GM23338 (cell line): ENCODE data around the gene NANS. TPM values are rescaled to one million over a fixed set of nuclear protein-coding genes. Genes with fewer than 3 reads are reported as not detected.

ENCODE experiments used
- ATAC-seq: fragments of 200-7000 bp; cut with Tn5 transposase; 3 replicates; pipeline ENCODE4 v1.9.1; 2020
- DNase-seq: peaks from one replicate; pipeline ENCODE4 v3.0.0-alpha.2; 2015; ENCODE audit warnings: low spot score
- H2AFZ ChIP-seq: fragments of 200-600 bp; sonication (generic); 2 replicates; pipeline ENCODE4 v1.8.0; 2016; ENCODE audit warnings: antibody characterized with exemption, mild to moderate bottlenecking, moderate library complexity
- H3F3A ChIP-seq: fragments of 200-600 bp; sonication (generic); replicated peaks from 2 replicates; pipeline ENCODE4 v1.8.0; 2017; ENCODE audit warnings: antibody characterized with exemption, mixed run types, low read depth
- H3K27ac ChIP-seq: fragments of 200-600 bp; sonication (generic); 2 replicates; pipeline ENCODE4 v1.6.1; 2016; ENCODE audit warnings: low read depth
- H3K27me3 ChIP-seq: fragments of 200-600 bp; sonication (generic); 2 replicates; pipeline ENCODE4 v1.8.0; 2016; ENCODE audit warnings: mild to moderate bottlenecking, mixed run types, moderate library complexity; ENCODE audit not compliant: insufficient read depth
- H3K36me3 ChIP-seq: fragments of 200-600 bp; sonication (generic); 2 replicates; pipeline ENCODE4 v1.8.0; 2016; ENCODE audit warnings: mild to moderate bottlenecking; ENCODE audit not compliant: insufficient read depth
- H3K4me1 ChIP-seq: fragments of 200-600 bp; sonication (generic); 2 replicates; pipeline ENCODE4 v1.8.0; 2016; ENCODE audit warnings: mild to moderate bottlenecking, moderate library complexity; ENCODE audit not compliant: insufficient read depth
- H3K4me2 ChIP-seq: fragments of 200-600 bp; sonication (generic); 2 replicates; pipeline ENCODE4 v1.7.1; 2017; ENCODE audit warnings: mixed run types
- H3K4me3 ChIP-seq: fragments of 200-600 bp; sonication (generic); 2 replicates; pipeline ENCODE4 v1.6.1; 2016; ENCODE audit warnings: mixed run types
- H3K79me2 ChIP-seq: fragments of 200-600 bp; sonication (generic); replicated peaks from 2 replicates; pipeline ENCODE4 v1.8.0; 2017; ENCODE audit warnings: mild to moderate bottlenecking; ENCODE audit not compliant: insufficient read depth
- H3K9me2 ChIP-seq: fragments of 200-600 bp; sonication (generic); 2 replicates; pipeline ENCODE4 v1.8.0; 2017; ENCODE audit not compliant: insufficient read depth
- H4K20me1 ChIP-seq: fragments of 200-600 bp; sonication (generic); replicated peaks from 2 replicates; pipeline ENCODE4 v1.8.0; 2017; ENCODE audit warnings: mild to moderate bottlenecking; ENCODE audit not compliant: insufficient read depth
- H3K27ac Mint-ChIP-seq: 2 replicates; pipeline ENCODE4 v1.8.0; 2020; ENCODE audit warnings: inconsistent platforms, mild to moderate bottlenecking, moderate library complexity, mixed read lengths
- H3K27me3 Mint-ChIP-seq: 3 replicates; pipeline ENCODE4 v1.8.0; 2022; ENCODE audit warnings: low read depth, mild to moderate bottlenecking, moderate library complexity, mixed read lengths, inconsistent platforms; ENCODE audit not compliant: insufficient read depth, poor library complexity
- H3K36me3 Mint-ChIP-seq: 3 replicates; pipeline ENCODE4 v1.8.0; 2021; ENCODE audit warnings: low read depth, mild to moderate bottlenecking, inconsistent platforms, moderate library complexity, mixed read lengths
- H3K4me1 Mint-ChIP-seq: 3 replicates; pipeline ENCODE4 v1.8.0; 2020; ENCODE audit warnings: mild to moderate bottlenecking, inconsistent platforms, mixed read lengths
- H3K4me3 Mint-ChIP-seq: 3 replicates; pipeline ENCODE4 v1.8.0; 2021; ENCODE audit warnings: moderate library complexity, mild to moderate bottlenecking, inconsistent platforms, mixed read lengths
- H3K9me3 Mint-ChIP-seq: 3 replicates; pipeline ENCODE4 v1.8.0; 2020; ENCODE audit warnings: moderate library complexity, mild to moderate bottlenecking, inconsistent platforms, mixed read lengths
- ETS1 ChIP-seq: IDR thresholded peaks from 2 replicates; pipeline ENCODE4 v1.6.1; 2016; ENCODE audit warnings: antibody characterized with exemption
- EZH2 ChIP-seq: fragments of 200-600 bp; sonication (generic); IDR thresholded peaks from one replicate; pipeline ENCODE4 v1.8.0; 2017; ENCODE audit warnings: antibody characterized with exemption, mild to moderate bottlenecking, low read depth; ENCODE audit not compliant: unreplicated experiment
- EZH2phosphoT487 ChIP-seq: fragments of 200-600 bp; sonication (generic); IDR thresholded peaks from one replicate; pipeline ENCODE4 v1.8.1; 2018; ENCODE audit warnings: antibody characterized with exemption; ENCODE audit not compliant: unreplicated experiment
- JUNB ChIP-seq: IDR thresholded peaks from one replicate; pipeline ENCODE4 v1.6.1; 2016; ENCODE audit warnings: antibody characterized with exemption; ENCODE audit not compliant: unreplicated experiment
- NANOG ChIP-seq: IDR thresholded peaks from 2 replicates; pipeline ENCODE4 v1.6.1; 2016; ENCODE audit warnings: antibody characterized with exemption, borderline replicate concordance
- POLR2AphosphoS5 ChIP-seq: IDR thresholded peaks from 2 replicates; pipeline ENCODE4 v1.6.1; 2016; ENCODE audit warnings: antibody characterized with exemption, low read depth
- STAT1 ChIP-seq: IDR thresholded peaks from one replicate; pipeline ENCODE4 v1.6.1; 2016; ENCODE audit warnings: antibody characterized with exemption; ENCODE audit not compliant: unreplicated experiment
- ZNF114 ChIP-seq: fragments of 250-450 bp; sonication (Bioruptor Pico); IDR thresholded peaks from 2 replicates; pipeline ENCODE4 v1.5.0; 2020; ENCODE audit warnings: mild to moderate bottlenecking, moderate library complexity
- ZNF331 ChIP-seq: fragments of 250-450 bp; sonication (Bioruptor Pico); IDR thresholded peaks from 2 replicates; pipeline ENCODE4 v1.5.0; 2020; ENCODE audit warnings: low read depth, mild to moderate bottlenecking, moderate library complexity
- polyA plus RNA-seq: library from polyadenylated mRNA; unstranded; fragments of >200 nt; fragmentation: Nextera tagmentation; extraction: Ambion mirVana; gene quantifications from 2 replicates; pipeline ENCODE4 v1.2.1, GENCODE V29; 2016
- total RNA-seq: library from RNA; depleted of rRNA; stranded (reverse); fragments of >200 nt; shearing (Covaris generic); gene quantifications from 2 replicates; pipeline ENCODE4 v1.2.3, GENCODE V29; 2014
- TF ChIP-seq, protein P1 (sequence below): IDR thresholded peaks from one replicate; pipeline ENCODE4 v1.6.1; 2018; ENCODE audit warnings: antibody characterized with exemption; ENCODE audit not compliant: unreplicated experiment
- TF ChIP-seq, protein P2 (sequence below): fragments of 250-450 bp; sonication (Bioruptor Pico); IDR thresholded peaks from 2 replicates; pipeline ENCODE4 v1.5.0; 2020; ENCODE audit warnings: mild to moderate bottlenecking, moderate library complexity

Gene NANS
- total and polyA plus RNA-seq, 2 experiments from 2014 or later = 67.3 to 77.4 TPM

- TF ChIP-seq EZH2phosphoT487 (no peak), JUNB (no peak), STAT1 (no peak)
- Mint-ChIP-seq H3K27me3 (peaks cover 16% of the 10 kb centered on the region), H3K27ac (no peak overlapping the region), H3K4me1 (peaks cover 13% of the 10 kb centered on the region), H3K9me3 (no peaks in the 10 kb centered on the region), H3K4me3 (no peak overlapping the region), H3K36me3 (peaks cover 5% of the 10 kb centered on the region; the same call in 1 of the 3 replicates)
- no peak overlapping the region for H3K27ac ChIP-seq
- no peak overlapping the region for H3K4me2 ChIP-seq
- no peak for DNase-seq
- H2AFZ ChIP-seq = no peak overlapping the region
- no peaks in the 10 kb centered on the region for H3K79me2 ChIP-seq
- H3F3A ChIP-seq = no peaks in the 10 kb centered on the region
- H4K20me1 ChIP-seq = no peaks in the 10 kb centered on the region
- H3K36me3 ChIP-seq = peaks cover 8% of the 10 kb centered on the region; the same call in 1 of the 2 replicates
- H3K4me1 ChIP-seq = no peaks in the 10 kb centered on the region
- no peak overlapping the region for H3K4me3 ChIP-seq
- no peaks in the 10 kb centered on the region for H3K27me3 ChIP-seq
- no peak for ATAC-seq
- H3K9me2 ChIP-seq = no peaks in the 10 kb centered on the region
Measured at GRCh38 chr9:98097836-98098235, 41.3 kb downstream of the NANS start.

- Mint-ChIP-seq H3K4me3 (no peak overlapping the region), H3K36me3 (peaks cover 5% of the 10 kb centered on the region; the same call in 1 of the 3 replicates), H3K9me3 (no peaks in the 10 kb centered on the region), H3K4me1 (peaks cover 9% of the 10 kb centered on the region), H3K27me3 (peaks cover 10% of the 10 kb centered on the region), H3K27ac (no peak overlapping the region)
- H3K36me3 ChIP-seq = peaks cover 8% of the 10 kb centered on the region; the same call in 1 of the 2 replicates
- H3F3A ChIP-seq = no peaks in the 10 kb centered on the region
- no peak overlapping the region for H3K27ac ChIP-seq
- H2AFZ ChIP-seq = no peak overlapping the region
- H3K4me2 ChIP-seq = no peak overlapping the region
- H4K20me1 ChIP-seq = no peaks in the 10 kb centered on the region
- no peak overlapping the region for H3K4me3 ChIP-seq
- no peaks in the 10 kb centered on the region for H3K27me3 ChIP-seq
- no peaks in the 10 kb centered on the region for H3K79me2 ChIP-seq
- H3K9me2 ChIP-seq = no peaks in the 10 kb centered on the region
- no peak for ATAC-seq
- H3K4me1 ChIP-seq = no peaks in the 10 kb centered on the region
- DNase-seq = no peak
- TF ChIP-seq EZH2phosphoT487 = no peak
- TF ChIP-seq ETS1 = no peak
- TF ChIP-seq ZNF331 (CRISPR knock-in tag) = no peak
- TF ChIP-seq ZNF114 (CRISPR knock-in tag) = no peak
- TF ChIP-seq, protein P1, sequence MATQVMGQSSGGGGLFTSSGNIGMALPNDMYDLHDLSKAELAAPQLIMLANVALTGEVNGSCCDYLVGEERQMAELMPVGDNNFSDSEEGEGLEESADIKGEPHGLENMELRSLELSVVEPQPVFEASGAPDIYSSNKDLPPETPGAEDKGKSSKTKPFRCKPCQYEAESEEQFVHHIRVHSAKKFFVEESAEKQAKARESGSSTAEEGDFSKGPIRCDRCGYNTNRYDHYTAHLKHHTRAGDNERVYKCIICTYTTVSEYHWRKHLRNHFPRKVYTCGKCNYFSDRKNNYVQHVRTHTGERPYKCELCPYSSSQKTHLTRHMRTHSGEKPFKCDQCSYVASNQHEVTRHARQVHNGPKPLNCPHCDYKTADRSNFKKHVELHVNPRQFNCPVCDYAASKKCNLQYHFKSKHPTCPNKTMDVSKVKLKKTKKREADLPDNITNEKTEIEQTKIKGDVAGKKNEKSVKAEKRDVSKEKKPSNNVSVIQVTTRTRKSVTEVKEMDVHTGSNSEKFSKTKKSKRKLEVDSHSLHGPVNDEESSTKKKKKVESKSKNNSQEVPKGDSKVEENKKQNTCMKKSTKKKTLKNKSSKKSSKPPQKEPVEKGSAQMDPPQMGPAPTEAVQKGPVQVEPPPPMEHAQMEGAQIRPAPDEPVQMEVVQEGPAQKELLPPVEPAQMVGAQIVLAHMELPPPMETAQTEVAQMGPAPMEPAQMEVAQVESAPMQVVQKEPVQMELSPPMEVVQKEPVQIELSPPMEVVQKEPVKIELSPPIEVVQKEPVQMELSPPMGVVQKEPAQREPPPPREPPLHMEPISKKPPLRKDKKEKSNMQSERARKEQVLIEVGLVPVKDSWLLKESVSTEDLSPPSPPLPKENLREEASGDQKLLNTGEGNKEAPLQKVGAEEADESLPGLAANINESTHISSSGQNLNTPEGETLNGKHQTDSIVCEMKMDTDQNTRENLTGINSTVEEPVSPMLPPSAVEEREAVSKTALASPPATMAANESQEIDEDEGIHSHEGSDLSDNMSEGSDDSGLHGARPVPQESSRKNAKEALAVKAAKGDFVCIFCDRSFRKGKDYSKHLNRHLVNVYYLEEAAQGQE = no peak
- no peak for TF ChIP-seq POLR2AphosphoS5
- TF ChIP-seq STAT1 = no peak
- no peak for TF ChIP-seq EZH2
- no peak for TF ChIP-seq NANOG
- TF ChIP-seq, protein P2, sequence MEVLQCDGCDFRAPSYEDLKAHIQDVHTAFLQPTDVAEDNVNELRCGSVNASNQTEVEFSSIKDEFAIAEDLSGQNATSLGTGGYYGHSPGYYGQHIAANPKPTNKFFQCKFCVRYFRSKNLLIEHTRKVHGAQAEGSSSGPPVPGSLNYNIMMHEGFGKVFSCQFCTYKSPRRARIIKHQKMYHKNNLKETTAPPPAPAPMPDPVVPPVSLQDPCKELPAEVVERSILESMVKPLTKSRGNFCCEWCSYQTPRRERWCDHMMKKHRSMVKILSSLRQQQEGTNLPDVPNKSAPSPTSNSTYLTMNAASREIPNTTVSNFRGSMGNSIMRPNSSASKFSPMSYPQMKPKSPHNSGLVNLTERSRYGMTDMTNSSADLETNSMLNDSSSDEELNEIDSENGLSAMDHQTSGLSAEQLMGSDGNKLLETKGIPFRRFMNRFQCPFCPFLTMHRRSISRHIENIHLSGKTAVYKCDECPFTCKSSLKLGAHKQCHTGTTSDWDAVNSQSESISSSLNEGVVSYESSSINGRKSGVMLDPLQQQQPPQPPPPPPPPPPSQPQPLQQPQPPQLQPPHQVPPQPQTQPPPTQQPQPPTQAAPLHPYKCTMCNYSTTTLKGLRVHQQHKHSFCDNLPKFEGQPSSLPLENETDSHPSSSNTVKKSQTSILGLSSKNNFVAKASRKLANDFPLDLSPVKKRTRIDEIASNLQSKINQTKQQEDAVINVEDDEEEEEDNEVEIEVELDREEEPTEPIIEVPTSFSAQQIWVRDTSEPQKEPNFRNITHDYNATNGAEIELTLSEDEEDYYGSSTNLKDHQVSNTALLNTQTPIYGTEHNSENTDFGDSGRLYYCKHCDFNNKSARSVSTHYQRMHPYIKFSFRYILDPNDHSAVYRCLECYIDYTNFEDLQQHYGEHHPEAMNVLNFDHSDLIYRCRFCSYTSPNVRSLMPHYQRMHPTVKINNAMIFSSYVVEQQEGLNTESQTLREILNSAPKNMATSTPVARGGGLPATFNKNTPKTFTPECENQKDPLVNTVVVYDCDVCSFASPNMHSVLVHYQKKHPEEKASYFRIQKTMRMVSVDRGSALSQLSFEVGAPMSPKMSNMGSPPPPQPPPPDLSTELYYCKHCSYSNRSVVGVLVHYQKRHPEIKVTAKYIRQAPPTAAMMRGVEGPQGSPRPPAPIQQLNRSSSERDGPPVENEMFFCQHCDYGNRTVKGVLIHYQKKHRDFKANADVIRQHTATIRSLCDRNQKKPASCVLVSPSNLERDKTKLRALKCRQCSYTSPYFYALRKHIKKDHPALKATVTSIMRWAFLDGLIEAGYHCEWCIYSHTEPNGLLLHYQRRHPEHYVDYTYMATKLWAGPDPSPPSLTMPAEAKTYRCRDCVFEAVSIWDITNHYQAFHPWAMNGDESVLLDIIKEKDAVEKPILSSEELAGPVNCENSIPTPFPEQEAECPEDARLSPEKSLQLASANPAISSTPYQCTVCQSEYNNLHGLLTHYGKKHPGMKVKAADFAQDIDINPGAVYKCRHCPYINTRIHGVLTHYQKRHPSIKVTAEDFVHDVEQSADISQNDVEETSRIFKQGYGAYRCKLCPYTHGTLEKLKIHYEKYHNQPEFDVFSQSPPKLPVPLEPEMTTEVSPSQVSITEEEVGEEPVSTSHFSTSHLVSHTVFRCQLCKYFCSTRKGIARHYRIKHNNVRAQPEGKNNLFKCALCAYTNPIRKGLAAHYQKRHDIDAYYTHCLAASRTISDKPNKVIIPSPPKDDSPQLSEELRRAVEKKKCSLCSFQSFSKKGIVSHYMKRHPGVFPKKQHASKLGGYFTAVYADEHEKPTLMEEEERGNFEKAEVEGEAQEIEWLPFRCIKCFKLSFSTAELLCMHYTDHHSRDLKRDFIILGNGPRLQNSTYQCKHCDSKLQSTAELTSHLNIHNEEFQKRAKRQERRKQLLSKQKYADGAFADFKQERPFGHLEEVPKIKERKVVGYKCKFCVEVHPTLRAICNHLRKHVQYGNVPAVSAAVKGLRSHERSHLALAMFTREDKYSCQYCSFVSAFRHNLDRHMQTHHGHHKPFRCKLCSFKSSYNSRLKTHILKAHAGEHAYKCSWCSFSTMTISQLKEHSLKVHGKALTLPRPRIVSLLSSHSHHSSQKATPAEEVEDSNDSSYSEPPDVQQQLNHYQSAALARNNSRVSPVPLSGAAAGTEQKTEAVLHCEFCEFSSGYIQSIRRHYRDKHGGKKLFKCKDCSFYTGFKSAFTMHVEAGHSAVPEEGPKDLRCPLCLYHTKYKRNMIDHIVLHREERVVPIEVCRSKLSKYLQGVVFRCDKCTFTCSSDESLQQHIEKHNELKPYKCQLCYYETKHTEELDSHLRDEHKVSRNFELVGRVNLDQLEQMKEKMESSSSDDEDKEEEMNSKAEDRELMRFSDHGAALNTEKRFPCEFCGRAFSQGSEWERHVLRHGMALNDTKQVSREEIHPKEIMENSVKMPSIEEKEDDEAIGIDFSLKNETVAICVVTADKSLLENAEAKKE (CRISPR knock-in tag) = no peak
Measured at GRCh38 chr9:98099346-98099745, 42.8 kb downstream of the NANS start.
